Lung (tissue), 12 donors: Measurements from ENCODE around the gene PDGFB. TPM values are rescaled to one million over a fixed set of nuclear protein-coding genes. Genes with fewer than 3 reads are reported as not detected.

Source experiments
- ATAC-seq: fragments of 200-7000 bp; cut with Tn5 transposase; one replicate; pipeline ENCODE4 v1.9.1; 2020; ENCODE audit warnings: moderate number of reproducible peaks; ENCODE audit not compliant: insufficient read depth, low FRiP score
- DNase-seq, 3 donors: peaks; one replicate each; pipeline ENCODE4 v3.0.0-alpha.2; 2013 to 2017
- H3K27ac ChIP-seq, 2 donors: one replicate each; pipeline ENCODE4 v1.5.1; 2013; ENCODE audit warnings: mild to moderate bottlenecking in 2 of 2, moderate library complexity in 2 of 2, control low read depth in 1 of 2, inconsistent platforms in 1 of 2, low read depth in 1 of 2, low read length in 1 of 2
- H3K27me3 ChIP-seq, 3 donors: one replicate each; pipeline ENCODE4 v1.5.1; 2013; ENCODE audit warnings: low read length in 2 of 3; ENCODE audit not compliant: control insufficient read depth in 3 of 3, insufficient read depth in 3 of 3
- H3K36me3 ChIP-seq, 4 donors: one replicate each; pipeline ENCODE4 v1.5.1; 2013; ENCODE audit warnings: low read length in 4 of 4, mild to moderate bottlenecking in 1 of 4, moderate library complexity in 1 of 4; ENCODE audit not compliant: control insufficient read depth in 4 of 4, insufficient read depth in 4 of 4
- H3K4me1 ChIP-seq, 5 donors: one replicate each; pipeline ENCODE4 v1.5.1; 2013; ENCODE audit warnings: low read length in 5 of 5, mild to moderate bottlenecking in 2 of 5, moderate library complexity in 1 of 5; ENCODE audit not compliant: control insufficient read depth in 5 of 5, insufficient read depth in 5 of 5
- H3K4me3 ChIP-seq: one replicate; pipeline ENCODE4 v1.5.1; 2013; ENCODE audit warnings: mild to moderate bottlenecking, control low read depth, moderate library complexity
- H3K9ac ChIP-seq, 2 donors: one replicate each; pipeline ENCODE4 v1.5.1; 2013; ENCODE audit warnings: low read length in 2 of 2, control low read depth in 1 of 2; ENCODE audit not compliant: insufficient read depth in 1 of 2
- H3K9me3 ChIP-seq, 4 donors: one replicate each; pipeline ENCODE4 v1.5.1; 2013; ENCODE audit warnings: low read length in 3 of 4, mild to moderate bottlenecking in 1 of 4, moderate library complexity in 1 of 4; ENCODE audit not compliant: control insufficient read depth in 4 of 4, insufficient read depth in 3 of 4
- WGBS, 2 donors: extraction: QIAGEN DNeasy Blood & Tissue Kit; methylation state at CpG; one replicate each; pipeline ENCODE4 v1.1.7; 2013; 5-methylcytosine and 5-hydroxymethylcytosine counted together
- polyA plus RNA-seq, 2 donors: library from polyadenylated mRNA; stranded (reverse); fragments of 200-250 nt; gene quantifications; one replicate each; pipeline ENCODE4 v1.2.1, GENCODE V29; 2013
- total RNA-seq, 2 donors: library from RNA; depleted of rRNA in 1 of 2; stranded (reverse); fragments of >200 nt in 1 of 2; gene quantifications; one replicate each; pipeline ENCODE4 v1.2.1, GENCODE V29; 2014 to 2021
- TF ChIP-seq, protein P1 (sequence below): IDR thresholded peaks from 2 replicates; pipeline ENCODE4 v1.5.1; 2012; ENCODE audit warnings: mild to moderate bottlenecking; ENCODE audit errors: control extremely low read depth, extremely low read depth
- donor health status: control.
- donor health status: control.
- donor health status: Bipolar disorder and iron deficiency.
- donor health status: healthy.
- donor health status: DM: yes; HTN: yes; CAD: no.

Gene PDGFB
- total and polyA plus RNA-seq, 4 donors: 9.8 to 56.7 (median 29.5) TPM

DNA sequence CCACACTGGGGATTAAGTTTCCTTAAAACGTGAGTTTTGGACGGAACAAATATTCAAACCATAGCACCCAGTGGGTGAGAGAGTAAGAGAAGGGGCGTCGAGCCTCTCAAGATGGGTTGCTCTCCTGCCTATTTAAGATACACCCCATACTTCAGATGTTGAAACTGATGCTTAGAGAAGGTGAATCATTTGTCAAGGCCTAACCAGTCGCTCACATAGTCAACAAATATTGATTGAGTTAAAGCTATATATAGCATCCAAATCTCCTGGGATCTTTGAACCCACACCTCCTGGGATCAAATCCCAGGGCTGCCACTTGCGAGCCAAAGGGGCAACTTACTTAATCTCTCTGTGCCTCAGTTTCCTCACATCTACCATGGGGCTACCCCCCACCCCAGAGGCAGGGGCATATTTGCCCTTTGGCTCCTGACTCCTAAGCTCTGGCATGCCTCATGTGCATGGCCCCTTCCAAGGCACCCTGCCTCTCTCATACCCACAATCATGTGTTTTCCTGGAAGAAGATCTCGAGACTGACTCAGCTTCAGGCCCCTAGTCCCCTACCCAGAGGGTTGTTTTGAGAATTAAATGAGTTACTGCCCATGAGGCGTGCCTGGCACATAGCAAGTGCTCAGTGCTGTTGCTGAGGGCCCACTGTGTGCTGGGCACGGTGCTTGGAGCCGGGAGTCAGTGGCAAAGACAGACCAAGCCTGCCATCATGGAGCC, 19.0 kb upstream of the PDGFB start:
- TF ChIP-seq, protein P1, sequence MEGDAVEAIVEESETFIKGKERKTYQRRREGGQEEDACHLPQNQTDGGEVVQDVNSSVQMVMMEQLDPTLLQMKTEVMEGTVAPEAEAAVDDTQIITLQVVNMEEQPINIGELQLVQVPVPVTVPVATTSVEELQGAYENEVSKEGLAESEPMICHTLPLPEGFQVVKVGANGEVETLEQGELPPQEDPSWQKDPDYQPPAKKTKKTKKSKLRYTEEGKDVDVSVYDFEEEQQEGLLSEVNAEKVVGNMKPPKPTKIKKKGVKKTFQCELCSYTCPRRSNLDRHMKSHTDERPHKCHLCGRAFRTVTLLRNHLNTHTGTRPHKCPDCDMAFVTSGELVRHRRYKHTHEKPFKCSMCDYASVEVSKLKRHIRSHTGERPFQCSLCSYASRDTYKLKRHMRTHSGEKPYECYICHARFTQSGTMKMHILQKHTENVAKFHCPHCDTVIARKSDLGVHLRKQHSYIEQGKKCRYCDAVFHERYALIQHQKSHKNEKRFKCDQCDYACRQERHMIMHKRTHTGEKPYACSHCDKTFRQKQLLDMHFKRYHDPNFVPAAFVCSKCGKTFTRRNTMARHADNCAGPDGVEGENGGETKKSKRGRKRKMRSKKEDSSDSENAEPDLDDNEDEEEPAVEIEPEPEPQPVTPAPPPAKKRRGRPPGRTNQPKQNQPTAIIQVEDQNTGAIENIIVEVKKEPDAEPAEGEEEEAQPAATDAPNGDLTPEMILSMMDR: no peak
- H3K36me3 ChIP-seq: no peaks in the 10 kb centered on the region
- WGBS, 2 donors: 85 to 91% methylated on average over 10 of the region's 10 CpGs
- ATAC-seq: no peak
- no peaks in the 10 kb centered on the region for H3K27me3 ChIP-seq
- H3K9me3 ChIP-seq: peaks cover 0 to 12% (median 3%) of the 10 kb centered on the region in 4 donors
- H3K9ac ChIP-seq: no peak overlapping the region
- DNase-seq: no peak
- H3K27ac ChIP-seq: no peak overlapping the region
- H3K4me3 ChIP-seq: no peak overlapping the region
- H3K4me1 ChIP-seq: no peaks in the 10 kb centered on the region

- DNase-seq: no peak
Observed at GRCh38 chr22:39259666-39260065, 14.9 kb upstream of the PDGFB start.

GRCh38 chr22:39257901-39258475, 13.2 kb upstream of the PDGFB start:
- peaks cover 0 to 19% (median 4%) of the 10 kb centered on the region in 5 donors for H3K4me1 ChIP-seq
- no peak overlapping the region for H3K4me3 ChIP-seq
- no peak for ATAC-seq
- 74 to 79% methylated on average over 16 of the region's 16 CpGs for WGBS, 2 donors
- TF ChIP-seq, protein P1: no peak
- no peaks in the 10 kb centered on the region for H3K36me3 ChIP-seq
- peaks cover 0 to 12% (median 3%) of the 10 kb centered on the region in 4 donors for H3K9me3 ChIP-seq
- no peaks in the 10 kb centered on the region for H3K27me3 ChIP-seq
- H3K27ac ChIP-seq: no peak overlapping the region
- no peak overlapping the region for H3K9ac ChIP-seq
- DNase-seq: no peak

More at GRCh38 chr22:39259666-39260065, 14.9 kb upstream of the PDGFB start:
- Histone ChIP-seq H3K27me3 (no peaks in the 10 kb centered on the region), H3K9me3 (peaks cover 0 to 12% (median 3%) of the 10 kb centered on the region in 4 donors), H3K4me1 (peaks cover 0 to 4% (median 0%) of the 10 kb centered on the region in 5 donors), H3K36me3 (no peaks in the 10 kb centered on the region), H3K9ac (no peak overlapping the region), H3K27ac (no peak overlapping the region), H3K4me3 (no peak overlapping the region)
- 76 to 77% methylated on average over 4 of the region's 4 CpGs for WGBS, 2 donors
- ATAC-seq: no peak
- TF ChIP-seq, protein P1: no peak
